DOHH2 (cell line): ENCODE data around the gene MDH1B.

ENCODE experiments used
- H3F3A ChIP-seq: fragments of 200-600 bp; sonication (generic), shearing (Covaris generic); 2 replicates; pipeline ENCODE4 v1.6.0; 2016; ENCODE audit warnings: antibody characterized with exemption, mild to moderate bottlenecking; ENCODE audit not compliant: control insufficient read depth, insufficient read depth
- H3K27ac ChIP-seq: fragments of 200-600 bp; sonication (generic); 2 replicates; pipeline ENCODE4 v1.5.1; 2014; ENCODE audit warnings: low read depth, mild to moderate bottlenecking, low read length, moderate library complexity
- H3K27me3 ChIP-seq: fragments of 200-600 bp; sonication (generic); 2 replicates; pipeline ENCODE4 v1.6.1; 2014; ENCODE audit warnings: mild to moderate bottlenecking, low read length, mixed read lengths; ENCODE audit not compliant: control insufficient read depth
- H3K36me3 ChIP-seq: fragments of 200-600 bp; sonication (generic); 2 replicates; pipeline ENCODE4 v1.6.1; 2014; ENCODE audit warnings: mild to moderate bottlenecking, low read length, moderate library complexity, mixed read lengths; ENCODE audit not compliant: control insufficient read depth
- H3K4me1 ChIP-seq: fragments of 200-600 bp; sonication (generic); 2 replicates; pipeline ENCODE4 v1.6.1; 2014; ENCODE audit warnings: mild to moderate bottlenecking, low read length, mixed read lengths; ENCODE audit not compliant: control insufficient read depth
- H3K4me2 ChIP-seq: fragments of 200-600 bp; sonication (generic); 2 replicates; pipeline ENCODE4 v1.6.0; 2014; ENCODE audit warnings: mild to moderate bottlenecking, low read length, moderate library complexity
- H3K4me3 ChIP-seq: fragments of 200-600 bp; sonication (generic); 2 replicates; pipeline ENCODE4 v1.5.1; 2014; ENCODE audit warnings: mild to moderate bottlenecking, low read length, mixed read lengths
- H3K79me2 ChIP-seq: fragments of 200-600 bp; sonication (generic); 2 replicates; pipeline ENCODE4 v1.6.1; 2014; ENCODE audit warnings: mild to moderate bottlenecking, low read length, mixed read lengths; ENCODE audit not compliant: control insufficient read depth
- H3K9me2 ChIP-seq: fragments of 200-600 bp; sonication (generic); replicated peaks from 2 replicates; pipeline ENCODE4 v1.6.1; 2014; ENCODE audit warnings: mild to moderate bottlenecking, low read length, mixed read lengths; ENCODE audit not compliant: control insufficient read depth
- H3K9me3 ChIP-seq: fragments of 200-600 bp; sonication (generic); 2 replicates; pipeline ENCODE4 v1.6.1; 2014; ENCODE audit warnings: antibody characterized with exemption, low read length, mixed read lengths; ENCODE audit not compliant: control insufficient read depth, insufficient read depth
- H4K20me1 ChIP-seq: fragments of 200-600 bp; sonication (generic); 2 replicates; pipeline ENCODE4 v1.6.0; 2014; ENCODE audit warnings: low read depth, mild to moderate bottlenecking, antibody characterized with exemption, low read length, moderate library complexity; ENCODE audit not compliant: control insufficient read depth, insufficient read depth
- EZH2phosphoT487 ChIP-seq: fragments of 200-600 bp; sonication (generic); IDR thresholded peaks from 2 replicates; pipeline ENCODE4 v1.6.1; 2017; ENCODE audit warnings: borderline replicate concordance, mild to moderate bottlenecking, antibody characterized with exemption, low read length, moderate library complexity, mixed read lengths
- TF ChIP-seq, protein P1 (sequence below): fragments of 200-600 bp; sonication (generic); IDR thresholded peaks from one replicate; pipeline ENCODE4 v1.5.1; 2014; ENCODE audit warnings: antibody characterized with exemption, mild to moderate bottlenecking, low read depth, low read length; ENCODE audit not compliant: poor library complexity, severe bottlenecking

MDH1B gene

DNA sequence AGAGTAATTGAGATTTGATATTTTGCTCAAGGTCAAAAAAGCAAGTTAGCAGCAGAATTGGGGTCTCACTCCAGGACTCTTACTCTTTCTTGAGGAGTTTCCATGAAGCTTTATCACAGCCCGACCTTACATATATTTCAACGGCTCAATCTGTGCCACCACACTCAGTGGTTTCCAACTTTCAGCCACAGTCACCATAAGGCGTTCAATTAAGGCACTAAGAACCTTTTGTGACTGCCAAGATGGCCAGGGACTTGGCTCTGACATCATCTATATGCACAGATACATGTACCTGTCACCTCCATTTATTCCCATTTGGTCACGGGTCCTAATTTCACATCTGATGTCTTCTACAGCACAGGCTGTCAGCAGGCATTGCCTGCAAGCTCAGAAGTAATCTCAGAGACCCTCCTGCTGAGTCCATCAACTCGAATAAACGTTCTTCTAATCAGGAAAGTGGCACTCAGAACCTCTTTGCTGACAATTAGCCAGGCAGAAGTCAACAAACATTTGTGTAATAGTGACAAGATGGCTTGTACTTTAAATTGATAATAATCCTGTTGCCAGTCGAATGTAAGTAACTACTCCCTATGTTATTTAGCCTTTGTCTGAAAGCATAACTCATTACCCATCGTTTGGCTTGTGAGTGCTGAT lies 63.0 kb downstream of the MDH1B start:
- no peaks in the 10 kb centered on the region for H3K79me2 ChIP-seq
- no peaks in the 10 kb centered on the region for H4K20me1 ChIP-seq
- no peaks in the 10 kb centered on the region for H3K36me3 ChIP-seq
- H3K9me2 ChIP-seq = no peaks in the 10 kb centered on the region
- H3K9me3 ChIP-seq = no peaks in the 10 kb centered on the region
- peaks cover 13% of the 10 kb centered on the region; the same call in 1 of the 2 replicates for H3K27me3 ChIP-seq
- H3K4me3 ChIP-seq = no peak overlapping the region
- H3K4me1 ChIP-seq = no peaks in the 10 kb centered on the region
- no peaks in the 10 kb centered on the region for H3F3A ChIP-seq
- H3K27ac ChIP-seq = no peak overlapping the region
- H3K4me2 ChIP-seq = no peak overlapping the region
- no peak for TF ChIP-seq EZH2phosphoT487
- TF ChIP-seq, protein P1, sequence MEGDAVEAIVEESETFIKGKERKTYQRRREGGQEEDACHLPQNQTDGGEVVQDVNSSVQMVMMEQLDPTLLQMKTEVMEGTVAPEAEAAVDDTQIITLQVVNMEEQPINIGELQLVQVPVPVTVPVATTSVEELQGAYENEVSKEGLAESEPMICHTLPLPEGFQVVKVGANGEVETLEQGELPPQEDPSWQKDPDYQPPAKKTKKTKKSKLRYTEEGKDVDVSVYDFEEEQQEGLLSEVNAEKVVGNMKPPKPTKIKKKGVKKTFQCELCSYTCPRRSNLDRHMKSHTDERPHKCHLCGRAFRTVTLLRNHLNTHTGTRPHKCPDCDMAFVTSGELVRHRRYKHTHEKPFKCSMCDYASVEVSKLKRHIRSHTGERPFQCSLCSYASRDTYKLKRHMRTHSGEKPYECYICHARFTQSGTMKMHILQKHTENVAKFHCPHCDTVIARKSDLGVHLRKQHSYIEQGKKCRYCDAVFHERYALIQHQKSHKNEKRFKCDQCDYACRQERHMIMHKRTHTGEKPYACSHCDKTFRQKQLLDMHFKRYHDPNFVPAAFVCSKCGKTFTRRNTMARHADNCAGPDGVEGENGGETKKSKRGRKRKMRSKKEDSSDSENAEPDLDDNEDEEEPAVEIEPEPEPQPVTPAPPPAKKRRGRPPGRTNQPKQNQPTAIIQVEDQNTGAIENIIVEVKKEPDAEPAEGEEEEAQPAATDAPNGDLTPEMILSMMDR = no peak

GRCh38 chr2:206700156-206700555 lies 65.0 kb downstream of the MDH1B start:
- no peaks in the 10 kb centered on the region for H3K79me2 ChIP-seq
- H3K27me3 ChIP-seq = peaks cover 13% of the 10 kb centered on the region; the same call in 1 of the 2 replicates
- H3K4me2 ChIP-seq = no peak overlapping the region
- TF ChIP-seq, protein P1 = no peak
- TF ChIP-seq EZH2phosphoT487 = no peak
- H3F3A ChIP-seq = no peaks in the 10 kb centered on the region
- H3K4me1 ChIP-seq = no peaks in the 10 kb centered on the region
- no peak overlapping the region for H3K27ac ChIP-seq
- H3K36me3 ChIP-seq = no peaks in the 10 kb centered on the region
- H3K9me3 ChIP-seq = no peaks in the 10 kb centered on the region
- no peak overlapping the region for H3K4me3 ChIP-seq
- no peaks in the 10 kb centered on the region for H4K20me1 ChIP-seq
- H3K9me2 ChIP-seq = no peaks in the 10 kb centered on the region

DNA sequence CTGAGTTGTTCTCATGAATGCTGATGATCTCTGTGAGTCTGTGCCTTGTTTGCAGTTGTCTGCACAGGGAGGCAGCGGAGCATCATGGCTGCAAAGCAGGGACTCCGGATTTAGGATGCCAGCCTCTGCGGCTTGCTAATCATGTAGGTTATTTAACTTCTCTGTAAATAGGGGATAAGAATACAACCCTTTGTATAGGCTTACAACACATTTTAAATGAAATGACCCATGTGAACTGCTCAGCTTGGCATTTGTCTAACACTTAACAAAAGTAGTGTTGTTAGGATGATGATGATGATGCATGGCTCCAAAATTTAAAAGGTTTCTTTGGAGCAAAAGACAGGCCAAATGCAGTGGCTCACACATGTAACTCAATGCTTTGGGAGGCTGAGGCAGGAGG lies 66.3 kb downstream of the MDH1B start:
- Histone ChIP-seq H4K20me1 (no peaks in the 10 kb centered on the region), H3K27me3 (peaks cover 8% of the 10 kb centered on the region; the same call in 1 of the 2 replicates)

More for the DNA sequence above, 66.3 kb downstream of the MDH1B start:
- Histone ChIP-seq H3F3A (no peaks in the 10 kb centered on the region), H3K9me3 (no peaks in the 10 kb centered on the region), H3K4me2 (no peak overlapping the region), H3K36me3 (no peaks in the 10 kb centered on the region), H3K27ac (no peak overlapping the region), H3K9me2 (no peaks in the 10 kb centered on the region), H3K4me3 (no peak overlapping the region), H3K4me1 (no peaks in the 10 kb centered on the region), H3K79me2 (no peaks in the 10 kb centered on the region)
- TF ChIP-seq EZH2phosphoT487 = no peak
- TF ChIP-seq, protein P1 = no peak
